ENCODE measurements around the gene UTP18.

GRCh38 chr17:51344532-51344931 lies 84.2 kb downstream of the UTP18 start:
- TF ChIP-seq CTCF (IDR thresholded peaks at IDR 0.05; ENCODE audit: low read depth, low read length, missing input control) = no peak
- no peak for TF ChIP-seq RAD21 (IDR thresholded peaks at IDR 0.05)
- TF ChIP-seq FOXA1 (IDR thresholded peaks at IDR 0.05) = no peak
